Thyroid gland (tissue), 4 donors: Measurements from ENCODE around the gene FNIP1. TPM values are rescaled to one million over a fixed set of nuclear protein-coding genes. Genes with fewer than 3 reads are reported as not detected.
"Not testable (repeated sequence)": the region's sequence is repeated elsewhere in the genome, so short reads cannot be mapped to it uniquely, and the experiment has no call there.

ENCODE experiments used
- DNase-seq, 2 donors: peaks; one replicate each; pipeline ENCODE4 v3.0.0-alpha.2; 2019
- H3K27ac ChIP-seq, 3 donors: fragments of 200-600 bp; sonication (generic); 1 replicate in 2 of 3; 2 replicates in 1 of 3; pipeline ENCODE4 v1.5.1; 2016 to 2019; ENCODE audit warnings: mild to moderate bottlenecking in 1 of 3, moderate library complexity in 1 of 3
- H3K27me3 ChIP-seq: fragments of 200-600 bp; sonication (generic); one replicate; pipeline ENCODE4 v1.5.1; 2019
- H3K36me3 ChIP-seq, 2 donors: fragments of 200-600 bp; sonication (generic); one replicate each; pipeline ENCODE4 v1.5.1; 2016 to 2019
- H3K4me1 ChIP-seq, 2 donors: fragments of 200-600 bp; sonication (generic); one replicate each; pipeline ENCODE4 v1.5.1; 2017 to 2019
- H3K4me3 ChIP-seq, 3 donors: fragments of 200-600 bp; sonication (generic); replicated peaks in 1 of 3; 1 replicate in 2 of 3; 2 replicates in 1 of 3; pipeline ENCODE4 v1.5.1; 2016; ENCODE audit warnings: mild to moderate bottlenecking in 1 of 3
- H3K9me3 ChIP-seq: fragments of 200-600 bp; sonication (generic); one replicate; pipeline ENCODE4 v1.5.1; 2017
- CTCF ChIP-seq, 6 experiments: fragments of 200-600 bp in 3 of 6; fragments of 450-650 bp in 3 of 6; sonication (generic) in 3 of 6; IDR thresholded peaks; one replicate each; pipeline ENCODE4 v1.5.1; 2016 to 2019; ENCODE audit warnings: antibody characterized with exemption in 6 of 6, mild to moderate bottlenecking in 2 of 6, inconsistent platforms in 1 of 6, moderate library complexity in 1 of 6
- POLR2A ChIP-seq, 2 donors: fragments of 450-650 bp; IDR thresholded peaks; one replicate each; pipeline ENCODE4 v1.6.1; 2017; ENCODE audit warnings: antibody characterized with exemption in 2 of 2, mild to moderate bottlenecking in 2 of 2, moderate library complexity in 1 of 2
- WGBS, 2 donors: methylation state at CpG; one replicate each; pipeline ENCODE4 v1.1.5; 2017; 5-methylcytosine and 5-hydroxymethylcytosine counted together
- intact Hi-C: fragments of 100-400 bp; cut with DNase I; formaldehyde crosslinking; loops from one replicate; pipeline ENCODE4 v1.15.1; 2023
- total RNA-seq, 4 donors: library from RNA; depleted of rRNA; stranded (reverse); fragments of >200 nt; gene quantifications; one replicate each; pipeline ENCODE4 v1.2.3, GENCODE V29; 2016

The FNIP1 gene
- total RNA-seq, 4 donors from 2014 or later, result 55.3 to 91.7 (median 65.3) TPM

- no peak for DNase-seq
- H3K4me1 ChIP-seq, result no peaks in the 10 kb centered on the region
- H3K4me3 ChIP-seq, result no peak overlapping the region
- TF ChIP-seq CTCF (IDR thresholded peaks at IDR 0.05) (no peak), POLR2A (IDR thresholded peaks at IDR 0.05) (no peak)
- no peak overlapping the region for H3K27ac ChIP-seq
- no peaks in the 10 kb centered on the region for H3K27me3 ChIP-seq
- H3K9me3 ChIP-seq, result no peaks in the 10 kb centered on the region
- H3K36me3 ChIP-seq, result peaks cover 3 to 10% of the 10 kb centered on the region in 2 donors
- intact Hi-C loops, result no loop called here
- 93 to 98% methylated on average over 4 of the region's 4 CpGs for WGBS, 2 donors
Observed at GRCh38 chr5:131746423-131746822, 50.4 kb downstream of the FNIP1 start.

GRCh38 chr5:131745703-131746102, 51.1 kb downstream of the FNIP1 start:
- intact Hi-C loops, result no loop called here
- WGBS, 2 donors, result 91 to 93% methylated on average over 4 of the region's 4 CpGs
- no peak overlapping the region for H3K27ac ChIP-seq
- no peak for TF ChIP-seq POLR2A (IDR thresholded peaks at IDR 0.05)
- no peak for TF ChIP-seq CTCF (IDR thresholded peaks at IDR 0.05)
- H3K27me3 ChIP-seq, result no peaks in the 10 kb centered on the region
- no peaks in the 10 kb centered on the region for H3K4me1 ChIP-seq
- H3K9me3 ChIP-seq, result no peaks in the 10 kb centered on the region
- DNase-seq, result no peak
- peaks cover 3 to 10% of the 10 kb centered on the region in 2 donors for H3K36me3 ChIP-seq
- no peak overlapping the region for H3K4me3 ChIP-seq

- TF ChIP-seq CTCF (IDR thresholded peaks at IDR 0.05) (no peak), POLR2A (IDR thresholded peaks at IDR 0.05) (no peak)
- no peaks in the 10 kb centered on the region for H3K27me3 ChIP-seq
- no peak overlapping the region for H3K27ac ChIP-seq
- intact Hi-C loops, result no loop called here
- peaks cover 3 to 10% of the 10 kb centered on the region in 2 donors for H3K36me3 ChIP-seq
- no peaks in the 10 kb centered on the region for H3K9me3 ChIP-seq
- no peaks in the 10 kb centered on the region for H3K4me1 ChIP-seq
- H3K4me3 ChIP-seq, result no peak overlapping the region
- no peak for DNase-seq
- WGBS, 2 donors, result 97% methylated on average over 3 of the region's 3 CpGs
Observed at GRCh38 chr5:131745155-131745554, 51.7 kb downstream of the FNIP1 start.

GRCh38 chr5:131740477-131740876, 56.3 kb downstream of the FNIP1 start:
- H3K36me3 ChIP-seq, result peaks cover 3 to 19% of the 10 kb centered on the region in 2 donors
- DNase-seq, result no peak
- 97 to 98% methylated on average over 3 of the region's 3 CpGs for WGBS, 2 donors
- no peaks in the 10 kb centered on the region for H3K4me1 ChIP-seq
- no peak overlapping the region for H3K27ac ChIP-seq
- no peak overlapping the region for H3K4me3 ChIP-seq
- TF ChIP-seq CTCF (IDR thresholded peaks at IDR 0.05), result no peak
- no peak for TF ChIP-seq POLR2A (IDR thresholded peaks at IDR 0.05)
- intact Hi-C loops, result no loop called here
- H3K9me3 ChIP-seq, result no peaks in the 10 kb centered on the region
- no peaks in the 10 kb centered on the region for H3K27me3 ChIP-seq

- H3K9me3 ChIP-seq, result no peaks in the 10 kb centered on the region
- H3K27me3 ChIP-seq, result no peaks in the 10 kb centered on the region
- no peak for DNase-seq
- WGBS, 2 donors, result 92 to 93% methylated on average over 8 of the region's 8 CpGs
- H3K27ac ChIP-seq, result no peak overlapping the region
- intact Hi-C loops, result no loop called here
- H3K36me3 ChIP-seq, result peaks cover 0 to 8% of the 10 kb centered on the region in 2 donors
- no peaks in the 10 kb centered on the region for H3K4me1 ChIP-seq
- TF ChIP-seq POLR2A (IDR thresholded peaks at IDR 0.05) (no peak), CTCF (IDR thresholded peaks at IDR 0.05) (no peak)
- H3K4me3 ChIP-seq, result no peak overlapping the region
Observed at GRCh38 chr5:131735393-131735792, 61.4 kb downstream of the FNIP1 start.

GRCh38 chr5:131734939-131735338, 61.9 kb downstream of the FNIP1 start:
- intact Hi-C loops, H3K27me3 ChIP-seq, DNase-seq, H3K27ac ChIP-seq, H3K36me3 ChIP-seq, H3K9me3 ChIP-seq, H3K4me1 ChIP-seq, H3K4me3 ChIP-seq: not testable (repeated sequence)
- 95 to 99% methylated on average over 6 of the region's 6 CpGs for WGBS, 2 donors

GRCh38 chr5:131729292-131729691, 67.5 kb downstream of the FNIP1 start:
- H3K4me3 ChIP-seq, intact Hi-C loops, H3K9me3 ChIP-seq, H3K4me1 ChIP-seq, DNase-seq, H3K27ac ChIP-seq, H3K27me3 ChIP-seq: not testable (repeated sequence)
- WGBS, 2 donors, result 85 to 98% methylated on average over 3 to 4 of the region's 4 CpGs
- H3K36me3 ChIP-seq, result peaks cover 0 to 10% of the 10 kb centered on the region in 2 donors

GRCh38 chr5:131724089-131724488, 72.7 kb downstream of the FNIP1 start:
- intact Hi-C loops, H3K36me3 ChIP-seq, H3K27me3 ChIP-seq, H3K9me3 ChIP-seq, H3K27ac ChIP-seq, DNase-seq, H3K4me1 ChIP-seq, H3K4me3 ChIP-seq: not testable (repeated sequence)
